ENCODE data around the gene FBXW11. TPM values are rescaled to one million over a fixed set of nuclear protein-coding genes. Genes with fewer than 3 reads are reported as not detected.
A peak's percentile ranks its signal among the peaks of the same experiment; 100 is the strongest.

Gene FBXW11
- total RNA-seq (2014; rRNA removed; shearing (Covaris generic)), result 106 and 123 TPM in 2 replicates

DNA sequence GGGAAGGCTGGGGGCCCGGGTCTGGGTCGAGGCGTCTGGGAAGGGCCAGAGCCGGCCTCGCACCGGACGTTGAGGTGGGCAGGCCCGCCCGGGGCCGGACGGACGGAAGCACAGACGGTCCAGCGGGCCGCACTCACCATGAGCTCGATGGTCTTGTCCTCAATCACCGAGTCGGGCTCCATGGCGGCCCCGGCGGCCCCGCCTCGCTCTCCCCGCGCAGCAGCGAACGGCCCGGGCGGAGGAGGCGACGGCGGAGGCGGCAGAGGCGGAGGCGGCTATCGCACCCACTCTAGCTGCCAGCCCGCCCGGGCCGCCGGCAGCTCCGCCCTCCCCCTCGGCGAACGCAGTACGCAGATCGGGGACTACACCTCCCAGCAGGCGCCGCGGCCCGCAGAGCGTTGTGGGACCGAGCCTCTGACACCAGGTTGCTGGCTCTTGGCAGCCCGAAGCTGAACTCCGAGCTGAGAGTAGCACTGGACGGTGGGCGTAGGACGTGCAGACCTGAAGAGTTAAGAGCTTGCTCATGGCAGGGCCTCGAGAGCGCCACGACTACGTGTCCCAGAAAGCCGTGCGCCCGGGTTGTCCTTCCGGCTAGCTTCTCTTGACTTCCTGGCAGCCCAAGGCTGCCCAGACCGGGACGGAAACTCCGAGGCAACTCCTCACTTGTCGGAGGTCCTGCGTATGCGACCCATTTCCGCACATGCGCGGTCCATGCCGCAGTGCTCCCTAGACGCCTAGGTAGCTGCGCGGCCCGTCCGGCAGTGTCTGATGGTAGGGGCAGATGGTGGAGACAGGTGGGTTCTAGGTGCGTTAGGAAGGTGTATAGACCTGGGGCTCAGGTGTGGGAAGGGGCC lies at the start of gene FBXW11:
Gene FBXW11, minus strand, starts transcription at position 318 of the 854 bp plus-strand sequence. Its CDS starts 136 bp downstream, at position 182.
- Histone ChIP-seq H3K9me3 (replicated peaks) (no peaks in the 10 kb centered on the region), H3K27ac (peak within 1 kb of the TSS; percentile 95), H3K4me3 (peak within 1 kb of the TSS; percentile 86), H3K4me1 (replicated peaks) (peaks cover 18% of the 10 kb centered on the region), H3K27me3 (replicated peaks) (no peaks in the 10 kb centered on the region), H3K36me3 (peaks cover 16% of the 10 kb centered on the region)
- DNase-seq (ENCODE audit: low read depth in 1 of 2, low spot score in 2 of 2), result peak; percentile 99

DNA sequence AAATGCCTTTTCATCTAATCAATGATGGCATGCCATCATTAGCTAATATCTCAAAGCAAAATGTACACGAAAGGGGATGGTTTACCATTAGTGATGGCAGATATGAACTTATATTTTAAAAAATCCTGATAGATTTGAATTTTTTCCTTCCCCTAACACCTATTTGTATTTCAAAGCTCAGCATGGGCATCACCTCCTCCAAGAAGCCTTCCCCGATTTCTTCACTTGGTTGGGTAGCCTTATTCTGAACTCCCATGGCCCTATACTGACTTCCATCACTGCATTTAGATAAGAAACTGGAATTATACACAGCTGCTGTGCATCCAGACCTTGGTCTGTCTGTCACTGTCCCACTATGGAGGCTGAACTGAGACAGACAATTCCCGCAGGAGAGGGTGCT lies 49.6 kb upstream of the FBXW11 start:
- H3K9me3 ChIP-seq (replicated peaks), result no peaks in the 10 kb centered on the region
- peaks cover 91% of the 10 kb centered on the region for H3K36me3 ChIP-seq
- H3K4me1 ChIP-seq (replicated peaks), result no peaks in the 10 kb centered on the region
- no peak for DNase-seq (ENCODE audit: low read depth in 1 of 2, low spot score in 2 of 2)
- H3K27ac ChIP-seq, result no peak overlapping the region
- H3K27me3 ChIP-seq (replicated peaks), result no peaks in the 10 kb centered on the region
- H3K4me3 ChIP-seq, result no peak overlapping the region

DNA sequence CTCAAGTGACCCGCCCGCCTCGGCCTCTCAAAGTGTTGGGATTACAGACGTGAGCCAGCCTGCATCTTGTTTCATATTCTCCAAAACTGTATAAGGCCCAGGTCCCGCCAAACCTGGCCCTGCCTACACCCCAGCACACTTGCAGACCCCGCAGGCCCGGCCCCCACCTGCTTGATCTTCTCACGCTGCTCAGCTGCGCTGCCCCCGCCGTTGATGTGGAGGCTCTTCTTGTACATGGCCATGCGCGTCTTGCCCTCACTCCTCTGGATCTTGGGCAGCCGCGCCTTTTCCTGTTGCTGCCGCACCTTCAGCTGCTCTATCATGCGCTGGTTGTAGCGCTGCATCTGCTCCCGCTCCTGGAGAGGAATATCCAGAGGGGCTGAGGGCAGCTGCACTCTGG lies 49.0 kb upstream of the FBXW11 start:
- no peaks in the 10 kb centered on the region for H3K27me3 ChIP-seq (replicated peaks)
- H3K4me3 ChIP-seq, result no peak overlapping the region
- H3K4me1 ChIP-seq (replicated peaks), result no peaks in the 10 kb centered on the region
- H3K27ac ChIP-seq, result no peak overlapping the region
- peaks cover 91% of the 10 kb centered on the region for H3K36me3 ChIP-seq
- no peaks in the 10 kb centered on the region for H3K9me3 ChIP-seq (replicated peaks)
- DNase-seq (ENCODE audit: low read depth in 1 of 2, low spot score in 2 of 2), result no peak

DNA sequence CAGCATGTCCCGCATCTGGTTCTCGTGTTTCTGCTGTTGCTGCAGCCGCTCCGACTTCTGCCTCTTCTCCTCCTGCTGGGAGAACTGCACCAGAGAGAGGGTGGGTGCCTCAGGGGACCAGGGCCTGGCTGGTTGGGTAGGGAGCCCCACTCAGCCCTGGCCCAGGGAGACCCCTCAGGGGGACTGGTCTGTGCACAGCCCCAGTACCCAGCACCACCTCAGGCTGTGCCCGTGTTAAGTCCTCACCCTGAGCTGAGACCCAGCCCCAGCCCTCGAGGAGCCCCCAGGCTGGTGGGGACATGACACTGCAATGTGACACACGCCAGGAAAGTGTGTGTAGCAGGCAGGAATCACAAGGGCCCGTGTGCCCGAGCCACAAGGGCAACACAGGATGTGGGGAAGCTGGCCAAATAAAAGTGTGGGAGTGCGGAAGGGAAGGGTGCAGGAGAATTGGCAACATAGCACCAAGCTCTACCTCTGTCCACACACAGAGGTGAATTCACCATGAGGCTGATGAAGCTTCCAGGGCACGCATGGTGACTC lies 48.2 kb upstream of the FBXW11 start:
- Histone ChIP-seq H3K36me3 (peaks cover 91% of the 10 kb centered on the region), H3K27me3 (replicated peaks) (no peaks in the 10 kb centered on the region), H3K9me3 (replicated peaks) (no peaks in the 10 kb centered on the region), H3K4me3 (no peak overlapping the region), H3K4me1 (replicated peaks) (no peaks in the 10 kb centered on the region), H3K27ac (no peak overlapping the region)
- DNase-seq (ENCODE audit: low read depth in 1 of 2, low spot score in 2 of 2), result no peak

DNA sequence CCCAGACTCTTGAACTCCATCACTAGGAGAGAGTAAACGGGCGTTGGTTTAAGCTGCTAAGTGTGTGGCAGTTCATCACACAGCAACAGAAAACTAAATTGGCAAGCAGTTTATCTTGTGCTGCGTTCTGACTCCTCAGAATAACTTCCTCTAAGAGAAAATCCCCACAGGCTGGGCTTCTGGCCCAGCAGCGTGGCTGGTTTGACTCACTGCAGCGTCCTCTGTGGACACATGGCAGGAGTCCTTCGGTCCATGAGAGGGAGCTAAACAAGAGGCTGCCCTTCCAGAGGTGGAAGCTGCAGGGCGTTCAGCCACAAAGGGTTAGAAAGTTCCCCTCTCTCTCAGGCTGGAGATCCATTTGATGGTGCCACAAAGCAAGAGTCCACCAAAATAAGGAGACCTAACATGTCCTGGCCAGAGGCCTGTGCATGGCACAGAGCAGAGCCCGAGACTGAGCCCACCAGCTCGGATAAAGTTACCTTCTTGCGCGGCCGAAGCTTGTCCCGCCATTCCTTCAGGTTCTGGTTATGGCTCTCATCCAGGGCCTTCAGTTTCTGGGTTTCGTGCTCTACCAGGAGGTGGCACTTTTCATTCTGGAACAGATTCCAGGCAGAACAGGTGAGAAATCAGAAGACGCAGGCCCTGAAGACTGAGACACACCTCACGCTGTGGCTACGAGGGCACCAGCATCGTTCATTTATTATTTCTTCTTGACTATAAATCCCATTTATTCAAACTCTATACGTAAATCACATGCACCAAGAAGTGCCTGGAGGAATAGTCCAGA lies 46.2 kb upstream of the FBXW11 start:
- Histone ChIP-seq H3K4me3 (no peak overlapping the region), H3K9me3 (replicated peaks) (no peaks in the 10 kb centered on the region), H3K4me1 (replicated peaks) (peaks cover 14% of the 10 kb centered on the region), H3K36me3 (peaks cover 90% of the 10 kb centered on the region), H3K27ac (no peak overlapping the region), H3K27me3 (replicated peaks) (no peaks in the 10 kb centered on the region)
- no peak for DNase-seq (ENCODE audit: low read depth in 1 of 2, low spot score in 2 of 2)

DNA sequence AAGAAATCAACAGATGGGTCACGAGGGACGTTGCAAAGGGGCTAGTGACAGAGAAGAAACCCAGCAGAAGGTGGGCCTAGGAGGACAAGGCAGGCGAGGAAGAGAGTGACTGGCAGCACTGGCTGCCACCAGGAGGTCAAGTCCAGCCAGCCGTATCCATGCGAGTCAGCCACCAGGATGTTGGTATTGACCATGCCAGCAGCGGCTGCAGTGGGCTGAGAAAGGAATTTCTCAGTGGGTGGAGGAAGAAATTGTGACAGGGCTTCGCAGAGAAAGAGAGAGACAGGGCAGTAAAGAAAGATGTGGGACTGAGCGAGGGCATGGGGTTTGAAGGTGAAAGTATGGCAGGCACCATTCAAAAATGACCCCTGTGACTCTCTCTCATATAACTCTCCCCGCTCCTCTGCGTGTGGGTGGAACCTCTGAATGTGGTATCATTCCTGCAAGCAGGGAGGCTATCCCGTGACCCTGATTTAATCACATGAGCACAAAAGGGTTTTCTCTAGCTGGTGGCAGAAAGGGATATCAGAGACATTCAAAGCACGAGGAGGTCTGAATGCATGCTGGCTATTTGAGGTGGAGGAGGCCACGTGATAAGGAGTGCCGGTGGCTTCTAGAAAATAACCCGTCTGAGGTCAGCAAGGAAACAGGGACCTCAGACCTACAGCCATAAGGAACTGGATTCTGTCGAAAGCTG lies 45.4 kb upstream of the FBXW11 start:
- Histone ChIP-seq H3K4me1 (replicated peaks) (peaks cover 14% of the 10 kb centered on the region), H3K27ac (no peak overlapping the region), H3K4me3 (no peak overlapping the region), H3K27me3 (replicated peaks) (no peaks in the 10 kb centered on the region), H3K36me3 (peaks cover 92% of the 10 kb centered on the region), H3K9me3 (replicated peaks) (no peaks in the 10 kb centered on the region)
- DNase-seq (ENCODE audit: low read depth in 1 of 2, low spot score in 2 of 2), result no peak

DNA sequence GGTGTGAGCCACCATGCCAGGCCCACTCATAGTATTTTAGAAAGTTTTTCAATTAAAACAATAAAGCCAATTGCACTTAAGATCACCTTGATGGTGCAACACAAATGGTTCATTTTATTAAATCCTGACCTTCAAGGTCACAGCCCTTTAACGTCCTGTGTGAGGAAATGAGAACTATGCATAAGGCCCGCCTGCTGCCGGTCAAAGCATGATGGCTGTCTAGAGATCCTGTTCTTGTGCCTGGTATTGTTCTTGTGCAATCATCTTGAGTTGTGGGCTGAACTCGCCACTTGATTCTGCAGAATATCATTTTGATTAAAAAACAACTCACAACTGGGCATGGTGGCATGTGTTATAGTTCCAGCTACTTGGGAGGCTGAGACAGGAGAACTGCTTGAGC lies 43.6 kb upstream of the FBXW11 start:
- peaks cover 14% of the 10 kb centered on the region for H3K4me1 ChIP-seq (replicated peaks)
- H3K36me3 ChIP-seq, result peaks cover 91% of the 10 kb centered on the region
- no peaks in the 10 kb centered on the region for H3K27me3 ChIP-seq (replicated peaks)
- H3K9me3 ChIP-seq (replicated peaks), result no peaks in the 10 kb centered on the region
- no peak overlapping the region for H3K4me3 ChIP-seq
- H3K27ac ChIP-seq, result no peak overlapping the region
- DNase-seq (ENCODE audit: low read depth in 1 of 2, low spot score in 2 of 2), result no peak

DNA sequence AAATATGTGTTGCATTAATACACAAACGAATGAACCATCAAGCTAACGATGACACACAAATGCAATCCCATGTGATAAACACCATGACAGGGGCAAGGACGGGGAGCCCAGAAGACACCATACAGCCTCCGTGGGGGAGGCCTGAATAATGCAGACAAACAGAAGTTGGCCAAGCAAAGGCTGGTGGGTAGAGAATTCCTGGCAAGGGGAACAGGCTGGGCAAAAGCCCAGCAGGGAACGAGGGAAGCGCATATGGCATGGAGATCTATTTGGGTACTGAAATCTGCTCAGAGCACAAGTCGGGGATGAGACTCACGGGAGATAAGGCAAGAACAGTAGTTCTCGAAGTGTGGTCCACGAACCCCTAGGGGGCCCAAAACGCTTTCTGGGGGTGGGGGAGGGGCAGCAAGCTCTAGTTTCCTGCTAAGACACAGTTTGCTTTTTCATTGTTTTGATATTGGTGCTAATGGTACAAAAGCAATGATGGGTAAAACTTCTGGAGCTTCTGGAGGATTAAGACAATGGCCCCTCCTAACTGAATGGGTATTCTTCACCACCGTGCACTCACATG lies 42.9 kb upstream of the FBXW11 start:
- H3K27ac ChIP-seq, result no peak overlapping the region
- H3K27me3 ChIP-seq (replicated peaks), result no peaks in the 10 kb centered on the region
- H3K36me3 ChIP-seq, result peaks cover 91% of the 10 kb centered on the region
- no peaks in the 10 kb centered on the region for H3K9me3 ChIP-seq (replicated peaks)
- no peak overlapping the region for H3K4me3 ChIP-seq
- DNase-seq (ENCODE audit: low read depth in 1 of 2, low spot score in 2 of 2), result no peak
- H3K4me1 ChIP-seq (replicated peaks), result peaks cover 14% of the 10 kb centered on the region

DNA sequence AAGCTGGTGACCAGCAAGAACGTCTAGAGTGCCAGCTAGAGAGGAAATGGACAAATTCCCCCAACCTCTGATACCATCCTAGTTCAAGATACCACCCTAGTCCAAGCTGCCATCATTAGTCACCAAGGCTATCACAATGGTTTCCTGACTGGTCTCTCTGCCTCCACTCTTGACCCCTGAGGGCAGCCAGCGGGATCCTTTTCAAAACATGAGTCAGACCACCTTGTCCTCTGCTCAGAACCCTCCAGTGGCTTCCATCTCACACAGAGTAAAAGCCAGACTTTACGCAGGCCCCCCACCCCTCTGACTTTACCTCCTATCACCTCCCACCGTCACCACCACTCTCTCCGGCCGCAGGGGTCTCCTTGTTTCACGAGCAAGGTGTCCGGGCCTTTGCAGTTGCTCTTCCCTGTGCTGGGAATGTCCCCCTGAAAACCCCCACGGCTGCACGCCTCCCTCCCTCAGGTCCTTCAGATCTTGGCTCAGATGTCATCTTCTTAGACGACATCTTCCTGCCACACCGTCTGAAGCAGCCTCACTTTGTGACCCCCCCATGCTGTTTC lies 42.2 kb upstream of the FBXW11 start:
- DNase-seq (ENCODE audit: low read depth in 1 of 2, low spot score in 2 of 2), result no peak
- peaks cover 91% of the 10 kb centered on the region for H3K36me3 ChIP-seq
- H3K4me3 ChIP-seq, result no peak overlapping the region
- no peak overlapping the region for H3K27ac ChIP-seq
- no peaks in the 10 kb centered on the region for H3K27me3 ChIP-seq (replicated peaks)
- H3K9me3 ChIP-seq (replicated peaks), result no peaks in the 10 kb centered on the region
- peaks cover 14% of the 10 kb centered on the region for H3K4me1 ChIP-seq (replicated peaks)

DNA sequence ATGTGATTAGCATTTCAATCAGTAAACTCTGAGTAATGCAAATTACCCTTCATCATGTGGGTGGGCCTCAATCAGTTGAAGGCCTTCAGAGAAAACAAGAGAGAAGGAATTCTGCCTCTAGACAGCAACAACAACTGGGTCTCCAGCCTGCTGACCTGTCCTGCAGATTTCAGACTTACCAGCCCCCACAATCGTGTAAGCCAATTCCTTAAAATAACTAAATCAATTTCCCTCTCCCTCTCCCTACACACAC lies 41.7 kb upstream of the FBXW11 start:
- Histone ChIP-seq H3K27ac (no peak overlapping the region), H3K27me3 (replicated peaks) (no peaks in the 10 kb centered on the region), H3K36me3 (peaks cover 87% of the 10 kb centered on the region), H3K9me3 (replicated peaks) (no peaks in the 10 kb centered on the region), H3K4me1 (replicated peaks) (peaks cover 14% of the 10 kb centered on the region), H3K4me3 (no peak overlapping the region)
- DNase-seq (ENCODE audit: low read depth in 1 of 2, low spot score in 2 of 2), result no peak

DNA sequence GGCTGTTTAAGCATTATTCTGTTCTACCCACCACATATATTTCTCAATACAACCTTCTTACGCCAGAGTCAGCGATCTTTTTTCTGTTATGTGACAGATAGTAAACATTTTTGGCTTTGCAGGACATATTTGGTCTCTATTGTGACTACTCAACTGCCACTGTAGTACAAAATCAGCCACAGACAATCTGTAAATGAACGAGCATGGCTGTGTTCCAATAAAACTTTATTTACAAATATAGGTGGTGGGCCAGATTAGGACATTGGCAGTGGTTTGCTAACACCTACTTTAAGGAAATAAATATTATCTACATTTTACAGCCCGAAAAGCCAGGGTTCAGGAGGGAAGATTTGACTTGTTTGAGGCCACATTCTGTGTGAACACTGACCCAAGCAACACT lies 40.2 kb upstream of the FBXW11 start:
- Histone ChIP-seq H3K27ac (no peak overlapping the region), H3K36me3 (peaks cover 72% of the 10 kb centered on the region), H3K4me3 (no peak overlapping the region), H3K4me1 (replicated peaks) (peaks cover 14% of the 10 kb centered on the region), H3K9me3 (replicated peaks) (no peaks in the 10 kb centered on the region), H3K27me3 (replicated peaks) (no peaks in the 10 kb centered on the region)
- no peak for DNase-seq (ENCODE audit: low read depth in 1 of 2, low spot score in 2 of 2)

DNA sequence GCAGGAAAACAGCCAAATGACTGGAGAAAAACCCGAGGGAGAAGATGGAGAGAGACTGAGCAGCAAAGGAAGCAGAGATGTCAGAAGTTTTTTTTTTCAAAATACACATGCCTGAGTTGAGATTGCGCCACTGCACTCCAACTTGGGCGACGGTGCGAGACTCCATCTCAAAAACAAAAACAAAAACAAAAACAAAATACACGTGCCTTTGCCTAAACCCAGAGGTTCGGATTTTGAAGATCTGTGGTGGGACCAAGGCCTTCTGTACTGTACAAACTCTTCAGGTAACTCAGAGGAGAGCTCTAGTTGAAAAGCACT lies 38.8 kb upstream of the FBXW11 start:
- Histone ChIP-seq H3K27me3 (replicated peaks) (no peaks in the 10 kb centered on the region), H3K9me3 (replicated peaks) (no peaks in the 10 kb centered on the region), H3K4me3 (no peak overlapping the region), H3K27ac (no peak overlapping the region), H3K36me3 (peaks cover 58% of the 10 kb centered on the region), H3K4me1 (replicated peaks) (peaks cover 14% of the 10 kb centered on the region)
- no peak for DNase-seq (ENCODE audit: low read depth in 1 of 2, low spot score in 2 of 2)

DNA sequence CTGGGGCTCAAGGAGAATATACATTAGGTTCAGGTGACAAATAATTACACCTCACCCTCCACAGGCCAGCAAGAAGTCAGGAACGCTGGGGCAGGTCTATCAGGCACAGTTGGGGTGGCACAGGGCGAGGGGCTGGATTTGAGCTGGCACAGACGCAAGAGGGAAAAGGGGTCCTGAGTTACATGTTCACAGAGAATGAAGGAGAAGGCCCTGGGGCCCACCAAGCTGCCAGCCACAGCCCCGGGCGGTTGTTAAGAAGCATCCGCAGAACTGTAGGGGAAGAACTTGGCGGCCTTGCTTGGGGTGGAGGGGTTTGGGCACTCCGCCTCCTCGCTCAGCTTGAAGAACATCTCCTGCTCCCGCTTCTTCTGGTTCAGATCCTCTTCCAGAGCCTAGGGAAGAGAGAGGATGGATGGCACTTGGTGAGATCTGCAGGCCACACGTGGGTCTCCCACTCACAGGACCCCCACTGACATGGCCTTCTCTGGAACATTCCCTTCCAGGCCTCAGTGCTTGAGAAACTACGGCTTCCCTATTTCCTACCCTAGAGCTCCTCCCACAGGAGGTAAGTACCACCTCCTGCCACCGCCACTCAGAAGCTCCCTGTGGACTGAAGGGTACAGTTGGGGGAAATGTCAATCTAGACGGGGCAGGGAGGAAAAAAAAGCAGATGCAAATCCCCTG lies 38.3 kb upstream of the FBXW11 start:
- H3K27me3 ChIP-seq (replicated peaks), result no peaks in the 10 kb centered on the region

More for the DNA sequence above, 38.3 kb upstream of the FBXW11 start:
- H3K4me1 ChIP-seq (replicated peaks), result peaks cover 14% of the 10 kb centered on the region
- no peak overlapping the region for H3K4me3 ChIP-seq
- H3K9me3 ChIP-seq (replicated peaks), result no peaks in the 10 kb centered on the region
- H3K36me3 ChIP-seq, result peaks cover 53% of the 10 kb centered on the region
- H3K27ac ChIP-seq, result no peak overlapping the region
- no peak for DNase-seq (ENCODE audit: low read depth in 1 of 2, low spot score in 2 of 2)

All from SJSA1 (cell line).